ENCODE data around the gene PDZK1.
"Not testable (repeated sequence)": the region's sequence is repeated elsewhere in the genome, so short reads cannot be mapped to it uniquely, and the experiment has no call there.

DNA sequence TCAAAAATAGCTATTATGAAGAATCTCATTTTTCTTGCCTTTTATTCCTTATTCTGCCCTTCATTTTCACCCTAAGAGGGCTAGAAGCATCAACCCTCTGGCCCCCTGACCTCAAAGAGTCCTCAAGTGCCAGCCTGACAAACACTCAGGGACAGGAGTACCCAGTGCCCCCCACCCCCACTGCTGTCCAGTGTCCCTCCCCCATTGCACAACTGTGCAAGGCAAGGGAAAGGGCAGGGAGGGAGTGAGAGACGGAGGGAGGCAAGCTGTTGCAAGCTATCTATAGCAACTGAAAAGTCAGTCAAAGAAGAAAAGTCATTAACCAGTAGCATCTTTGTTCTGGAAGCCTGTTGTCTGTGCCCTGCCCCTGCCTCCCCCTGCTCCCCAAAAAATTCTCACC lies 21.1 kb downstream of the PDZK1 start:
- TF ChIP-seq POLR2A (IDR thresholded peaks at IDR 0.05; ENCODE audit: low read depth, low read length); POLR2AphosphoS5 (IDR thresholded peaks at IDR 0.05; ENCODE audit: low read depth, low read length); TAF1 (IDR thresholded peaks at IDR 0.05; ENCODE audit: low read depth, low read length); PAX5 (IDR thresholded peaks at IDR 0.05; ENCODE audit: insufficient read depth, low read length, severe bottlenecking); SPI1 (IDR thresholded peaks at IDR 0.05; ENCODE audit: low read depth, low read length): not testable (repeated sequence)

All from GM12891 (cell line).